ENCODE measurements around the gene PTPN23.

PTPN23 gene

DNA sequence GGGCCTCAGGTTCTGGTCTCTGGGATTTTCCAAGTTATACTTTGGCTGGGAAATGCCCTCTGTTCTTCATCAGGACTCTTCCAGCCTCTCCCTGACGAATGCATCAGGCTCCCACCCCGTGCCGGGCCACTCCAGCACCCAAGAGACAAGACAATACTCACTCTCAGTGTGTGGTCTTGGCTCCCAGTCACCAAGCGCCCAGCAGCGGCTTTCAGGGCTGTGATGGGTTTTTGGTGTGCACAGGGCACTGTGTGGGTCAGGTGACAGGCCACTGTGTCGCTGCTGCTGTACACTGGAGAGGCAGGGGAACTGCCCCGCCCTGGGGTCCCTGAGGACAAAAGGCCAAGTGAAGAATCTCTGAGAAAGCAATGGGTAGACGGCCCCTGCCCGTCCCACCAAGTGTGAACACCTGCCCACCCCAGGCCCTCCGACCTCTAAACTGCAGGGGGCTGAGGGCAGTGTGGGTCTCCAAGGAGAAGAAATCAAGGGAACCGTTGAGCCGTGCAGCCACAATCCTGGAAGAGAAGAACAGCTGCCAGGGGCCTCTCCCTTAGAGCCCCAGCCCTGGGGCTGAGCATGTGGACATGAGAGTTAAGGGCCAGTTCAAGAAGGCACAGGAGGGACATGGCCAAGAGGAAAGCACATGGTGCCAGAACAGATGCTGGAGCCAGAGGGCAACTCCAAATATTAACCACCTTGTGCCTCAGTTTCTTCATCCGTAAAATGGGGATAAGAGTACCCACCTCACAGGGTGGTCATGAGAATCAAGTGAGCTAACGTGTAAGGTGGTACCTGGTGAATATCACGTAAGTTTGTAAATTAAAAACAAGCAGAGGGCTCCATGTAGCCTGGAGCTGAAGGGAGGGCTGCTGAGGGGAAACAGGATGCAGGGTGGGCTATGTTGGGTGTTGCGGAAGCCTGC is 34.1 kb downstream of the PTPN23 start:
- Histone ChIP-seq H3K36me3 (ENCODE audit: insufficient read depth, low read length) (peaks cover 56% of the 10 kb centered on the region), H3K27me3 (ENCODE audit: control insufficient read depth in 1 of 2, insufficient read depth in 2 of 2, low read length in 2 of 2) (no peaks in the 10 kb centered on the region), H3K4me3 (ENCODE audit: low read depth in 1 of 2, low read length in 2 of 2) (no peak overlapping the region), H3K9ac (ENCODE audit: low read length) (no peak overlapping the region), H3K9me3 (ENCODE audit: low read length) (no peaks in the 10 kb centered on the region), H3K27ac (ENCODE audit: low read depth, low read length) (no peak overlapping the region), H3K4me1 (ENCODE audit: insufficient read depth, low read length) (no peaks in the 10 kb centered on the region)

DNA sequence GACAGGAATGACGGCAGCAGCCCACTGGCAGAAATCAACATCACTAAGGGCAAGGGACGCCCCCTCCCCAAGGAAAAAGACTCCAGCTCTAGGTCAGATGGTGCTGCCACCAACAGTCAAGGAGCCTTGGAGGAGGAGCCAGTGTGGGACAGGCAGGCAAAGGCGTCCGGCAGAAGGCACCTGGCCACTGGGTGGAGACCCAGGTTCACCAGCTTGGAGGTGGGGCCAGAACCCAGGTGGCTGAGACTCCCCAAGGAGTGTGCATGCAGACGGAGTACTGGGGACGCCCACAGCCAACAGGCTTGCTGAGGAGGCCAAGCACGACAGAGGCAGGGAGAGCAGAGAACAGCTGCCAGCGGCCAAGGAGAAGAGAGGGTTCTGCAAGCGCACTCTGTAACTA is 35.2 kb downstream of the PTPN23 start:
- no peak overlapping the region for H3K4me3 ChIP-seq (ENCODE audit: low read depth in 1 of 2, low read length in 2 of 2)
- H3K36me3 ChIP-seq (ENCODE audit: insufficient read depth, low read length), result peaks cover 63% of the 10 kb centered on the region
- no peaks in the 10 kb centered on the region for H3K27me3 ChIP-seq (ENCODE audit: control insufficient read depth in 1 of 2, insufficient read depth in 2 of 2, low read length in 2 of 2)
- H3K4me1 ChIP-seq (ENCODE audit: insufficient read depth, low read length), result peaks cover 2% of the 10 kb centered on the region
- no peak overlapping the region for H3K27ac ChIP-seq (ENCODE audit: low read depth, low read length)
- H3K9ac ChIP-seq (ENCODE audit: low read length), result no peak overlapping the region
- no peaks in the 10 kb centered on the region for H3K9me3 ChIP-seq (ENCODE audit: low read length)

DNA sequence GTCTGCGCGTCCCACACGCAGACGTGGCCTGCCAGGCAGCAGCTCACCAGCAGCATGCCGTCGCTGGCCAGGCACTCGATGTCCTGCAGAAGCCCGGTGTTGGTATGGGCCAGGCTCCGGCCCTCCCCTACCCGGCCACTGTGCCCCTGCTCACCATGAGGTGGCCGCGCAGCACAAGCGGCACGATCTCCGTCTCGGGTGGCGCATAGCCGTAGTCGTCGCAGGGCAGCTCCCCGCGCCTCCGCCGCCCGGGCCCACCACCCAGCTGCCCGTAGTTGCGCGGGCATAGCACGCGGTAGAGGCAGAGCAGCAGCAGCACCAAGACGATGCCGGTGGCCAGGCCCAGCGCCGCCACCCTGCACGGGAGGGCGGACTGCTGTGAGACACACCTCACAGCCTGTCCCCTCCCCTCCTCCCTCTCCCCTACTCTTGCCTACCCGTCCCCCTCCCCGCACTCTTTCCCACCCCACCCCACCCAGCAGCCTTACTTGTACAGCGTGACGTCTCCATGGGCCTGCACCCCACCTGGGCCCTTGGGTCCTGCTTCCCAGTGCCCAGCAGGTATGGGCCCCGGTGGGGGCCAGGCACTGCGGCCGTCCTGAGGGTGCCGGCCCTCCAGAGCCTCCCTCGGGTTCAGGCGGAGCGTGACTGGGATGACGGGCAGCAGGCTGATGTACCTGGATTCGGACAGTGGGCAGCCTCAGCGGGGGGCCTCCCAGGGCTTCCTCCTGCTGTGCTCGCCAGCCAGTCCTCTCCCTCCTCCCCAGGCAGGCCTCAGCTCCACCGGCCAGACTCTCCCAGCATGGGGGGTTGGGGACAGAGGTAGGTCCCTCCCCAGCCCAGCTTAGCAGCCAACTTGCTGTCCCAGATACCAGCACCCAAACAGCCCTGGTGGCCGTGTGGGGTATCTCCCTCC is 37.6 kb downstream of the PTPN23 start:
- Histone ChIP-seq H3K27ac (ENCODE audit: low read depth, low read length) (no peak overlapping the region), H3K27me3 (ENCODE audit: control insufficient read depth in 1 of 2, insufficient read depth in 2 of 2, low read length in 2 of 2) (no peaks in the 10 kb centered on the region), H3K4me1 (ENCODE audit: insufficient read depth, low read length) (peaks cover 15% of the 10 kb centered on the region), H3K9me3 (ENCODE audit: low read length) (no peaks in the 10 kb centered on the region), H3K9ac (ENCODE audit: low read length) (no peak overlapping the region), H3K36me3 (ENCODE audit: insufficient read depth, low read length) (peaks cover 46% of the 10 kb centered on the region), H3K4me3 (ENCODE audit: low read depth in 1 of 2, low read length in 2 of 2) (no peak overlapping the region)

DNA sequence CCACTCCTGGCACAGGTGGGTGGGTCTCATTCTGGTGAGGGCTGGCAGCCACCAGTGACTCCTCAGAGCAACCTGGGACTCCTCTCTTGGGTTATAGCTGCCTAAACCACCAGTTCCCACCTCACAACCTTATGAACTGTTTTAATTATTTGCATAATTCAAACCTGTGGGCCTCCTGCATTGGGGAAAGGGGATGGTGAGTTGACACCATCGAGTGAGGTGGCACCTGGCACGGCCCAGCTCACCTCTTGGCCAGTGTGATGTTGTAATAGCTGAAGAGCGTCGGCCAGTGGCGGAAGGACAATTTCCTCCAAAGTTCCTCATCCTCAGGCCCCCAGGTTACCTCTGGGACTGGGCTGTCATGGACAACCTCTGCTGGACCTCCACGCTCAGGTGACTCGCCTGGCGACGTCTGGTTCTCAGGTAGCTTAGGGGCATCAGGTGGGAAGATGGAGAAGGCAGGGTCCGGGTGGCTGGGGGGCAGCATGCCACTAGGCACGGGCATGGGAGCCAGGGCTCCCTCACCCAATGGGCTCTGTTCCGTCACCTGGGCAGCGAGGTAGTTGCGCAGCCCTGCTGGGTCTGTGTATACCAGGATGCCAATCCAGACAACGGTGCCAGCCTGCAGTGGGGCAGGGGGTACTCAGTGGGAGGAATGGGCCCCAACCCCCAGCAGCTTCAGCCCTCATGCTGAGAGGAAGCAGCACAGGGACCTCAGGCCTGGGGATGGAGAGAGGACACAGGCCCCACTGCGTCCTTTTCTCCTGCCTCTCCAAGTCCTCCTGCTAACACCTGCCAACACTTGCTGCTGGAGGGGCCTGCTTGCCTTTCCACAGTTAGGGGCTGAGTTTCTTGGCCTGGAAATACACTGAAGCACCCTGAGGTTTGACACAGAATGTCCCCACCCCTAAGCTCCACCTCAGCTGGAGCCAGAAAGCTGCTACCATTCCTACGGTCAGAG is 38.5 kb downstream of the PTPN23 start:
- no peaks in the 10 kb centered on the region for H3K27me3 ChIP-seq (ENCODE audit: control insufficient read depth in 1 of 2, insufficient read depth in 2 of 2, low read length in 2 of 2)
- peaks cover 38% of the 10 kb centered on the region for H3K36me3 ChIP-seq (ENCODE audit: insufficient read depth, low read length)
- H3K27ac ChIP-seq (ENCODE audit: low read depth, low read length), result no peak overlapping the region
- no peak overlapping the region for H3K9ac ChIP-seq (ENCODE audit: low read length)
- H3K9me3 ChIP-seq (ENCODE audit: low read length), result no peaks in the 10 kb centered on the region
- peaks cover 15% of the 10 kb centered on the region for H3K4me1 ChIP-seq (ENCODE audit: insufficient read depth, low read length)
- H3K4me3 ChIP-seq (ENCODE audit: low read depth in 1 of 2, low read length in 2 of 2), result no peak overlapping the region

DNA sequence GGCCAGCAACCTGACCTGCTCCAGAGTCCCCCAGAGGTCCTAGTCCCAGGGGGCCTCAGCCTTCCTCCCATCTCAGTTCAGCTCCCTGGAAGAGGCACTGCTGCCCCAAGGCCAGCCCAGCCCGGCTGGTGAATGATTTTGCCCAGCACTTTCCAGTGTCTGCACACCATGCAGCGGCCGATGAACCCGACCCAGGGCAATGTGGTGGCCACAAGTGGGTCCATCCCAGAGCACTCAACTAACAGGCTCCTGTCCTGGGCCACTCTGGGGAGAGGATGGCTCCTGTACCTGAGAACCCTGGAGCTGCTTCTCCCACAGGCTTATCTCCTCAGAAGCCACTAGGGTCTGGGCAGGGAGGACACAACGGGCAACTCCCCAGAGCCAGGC is 39.2 kb downstream of the PTPN23 start:
- Histone ChIP-seq H3K27ac (ENCODE audit: low read depth, low read length) (no peak overlapping the region), H3K9me3 (ENCODE audit: low read length) (no peaks in the 10 kb centered on the region), H3K36me3 (ENCODE audit: insufficient read depth, low read length) (peaks cover 38% of the 10 kb centered on the region), H3K9ac (ENCODE audit: low read length) (no peak overlapping the region), H3K27me3 (ENCODE audit: control insufficient read depth in 1 of 2, insufficient read depth in 2 of 2, low read length in 2 of 2) (no peaks in the 10 kb centered on the region), H3K4me1 (ENCODE audit: insufficient read depth, low read length) (peaks cover 15% of the 10 kb centered on the region), H3K4me3 (ENCODE audit: low read depth in 1 of 2, low read length in 2 of 2) (no peak overlapping the region)

DNA sequence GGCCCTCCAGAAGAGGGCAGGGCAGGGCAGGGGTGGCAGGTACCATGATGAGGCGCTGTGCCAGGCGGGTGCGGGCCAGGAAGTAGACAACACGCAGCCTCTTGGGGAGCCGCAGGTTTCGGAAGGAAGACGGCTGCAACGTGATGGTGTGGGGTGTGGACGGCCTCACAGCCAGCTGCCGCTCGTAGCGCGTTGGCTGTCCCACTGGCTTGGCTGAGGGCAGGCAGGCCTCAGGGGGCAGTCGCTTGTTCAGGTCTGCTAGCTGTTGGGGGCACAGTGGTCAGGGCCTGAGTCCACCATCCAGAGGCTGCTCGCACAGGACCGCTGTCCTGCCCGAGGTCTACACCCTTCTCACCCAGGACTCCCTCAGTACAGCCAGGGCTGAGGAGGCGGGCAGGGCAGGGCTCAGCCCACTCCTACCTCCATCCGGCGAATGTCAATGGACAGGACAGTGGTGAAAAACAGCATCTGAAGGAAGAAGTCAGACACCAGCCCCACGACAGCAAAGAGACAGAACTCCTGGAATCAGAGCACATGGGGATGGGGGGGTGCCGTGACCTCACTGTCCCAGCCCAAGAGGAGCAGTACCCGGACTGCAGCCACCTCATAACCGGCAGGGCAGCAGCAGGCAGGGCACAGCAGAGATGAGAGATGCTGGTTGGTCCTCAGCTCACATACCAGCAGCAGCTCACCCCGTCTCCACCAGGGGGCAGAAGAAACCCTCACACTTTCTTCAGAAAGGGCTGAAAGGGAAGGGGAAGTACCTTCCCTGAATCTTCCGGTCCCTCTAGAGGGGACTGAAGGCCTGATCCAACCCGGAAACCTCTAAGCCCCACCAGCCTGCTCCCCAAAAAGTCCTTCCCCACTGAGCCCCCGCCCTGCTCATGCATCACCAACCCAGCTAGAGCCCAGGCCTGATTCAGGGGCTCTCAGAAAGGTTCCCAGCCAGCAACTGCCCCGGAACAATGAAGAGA is 40.0 kb downstream of the PTPN23 start:
- peak overlapping the region; percentile 16 for H3K9ac ChIP-seq (ENCODE audit: low read length)
- no peaks in the 10 kb centered on the region for H3K9me3 ChIP-seq (ENCODE audit: low read length)
- H3K4me3 ChIP-seq (ENCODE audit: low read depth in 1 of 2, low read length in 2 of 2), result peak overlapping the region in 1 of 2 donors; percentile 41
- peak overlapping the region; percentile 51 for H3K27ac ChIP-seq (ENCODE audit: low read depth, low read length)
- H3K27me3 ChIP-seq (ENCODE audit: control insufficient read depth in 1 of 2, insufficient read depth in 2 of 2, low read length in 2 of 2), result no peaks in the 10 kb centered on the region
- peaks cover 15% of the 10 kb centered on the region for H3K4me1 ChIP-seq (ENCODE audit: insufficient read depth, low read length)
- peaks cover 38% of the 10 kb centered on the region for H3K36me3 ChIP-seq (ENCODE audit: insufficient read depth, low read length)

DNA sequence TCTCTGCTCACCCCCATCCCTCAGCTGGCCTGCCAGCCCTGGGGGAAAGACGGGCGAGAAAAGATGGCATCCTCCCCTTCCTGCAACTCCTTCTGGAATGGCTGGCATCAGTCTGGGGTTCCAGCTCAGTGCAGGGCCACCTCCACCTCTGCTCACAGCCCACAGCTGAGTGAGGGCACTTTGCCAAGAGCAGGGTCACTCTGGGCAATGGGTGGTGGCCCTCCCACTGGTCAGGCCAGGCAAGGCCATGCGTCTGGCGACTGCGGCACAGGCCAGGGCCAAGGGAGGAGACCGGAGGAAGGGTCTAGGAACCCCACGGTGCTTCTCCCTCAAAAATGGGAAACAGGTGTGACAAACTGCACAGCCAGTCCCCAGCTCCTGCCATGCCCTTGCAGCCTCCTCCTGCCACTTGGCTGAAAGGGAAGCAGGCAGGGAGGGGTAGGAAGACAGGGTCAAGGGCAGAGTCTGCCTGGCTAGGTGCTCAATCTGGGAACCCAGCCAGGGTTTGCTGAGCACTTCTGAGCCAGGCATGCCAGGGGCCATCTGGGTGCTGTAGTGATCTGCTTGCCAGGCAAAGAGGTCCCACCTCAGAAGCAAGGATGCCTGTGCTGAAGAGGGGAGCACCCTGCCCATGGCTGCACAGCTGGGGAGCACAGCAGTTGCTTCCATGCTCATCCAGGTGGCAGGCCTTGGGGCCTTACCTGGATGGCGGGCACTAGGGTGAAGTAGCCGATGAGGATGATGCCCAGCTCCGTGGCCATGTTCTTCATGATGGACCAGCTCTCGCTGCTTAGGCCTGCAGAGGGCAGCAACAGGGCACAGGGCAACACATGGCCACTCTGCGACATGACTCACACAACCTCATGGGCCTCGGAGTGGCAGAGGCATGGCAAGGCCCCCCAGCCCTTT is 41.2 kb downstream of the PTPN23 start:
- H3K4me1 ChIP-seq (ENCODE audit: insufficient read depth, low read length), result peaks cover 15% of the 10 kb centered on the region
- H3K27ac ChIP-seq (ENCODE audit: low read depth, low read length), result no peak overlapping the region
- H3K27me3 ChIP-seq (ENCODE audit: control insufficient read depth in 1 of 2, insufficient read depth in 2 of 2, low read length in 2 of 2), result no peaks in the 10 kb centered on the region
- peaks cover 40% of the 10 kb centered on the region for H3K36me3 ChIP-seq (ENCODE audit: insufficient read depth, low read length)
- H3K4me3 ChIP-seq (ENCODE audit: low read depth in 1 of 2, low read length in 2 of 2), result peak overlapping the region in 1 of 2 donors; percentile 41
- H3K9me3 ChIP-seq (ENCODE audit: low read length), result no peaks in the 10 kb centered on the region
- H3K9ac ChIP-seq (ENCODE audit: low read length), result peak overlapping the region; percentile 16

DNA sequence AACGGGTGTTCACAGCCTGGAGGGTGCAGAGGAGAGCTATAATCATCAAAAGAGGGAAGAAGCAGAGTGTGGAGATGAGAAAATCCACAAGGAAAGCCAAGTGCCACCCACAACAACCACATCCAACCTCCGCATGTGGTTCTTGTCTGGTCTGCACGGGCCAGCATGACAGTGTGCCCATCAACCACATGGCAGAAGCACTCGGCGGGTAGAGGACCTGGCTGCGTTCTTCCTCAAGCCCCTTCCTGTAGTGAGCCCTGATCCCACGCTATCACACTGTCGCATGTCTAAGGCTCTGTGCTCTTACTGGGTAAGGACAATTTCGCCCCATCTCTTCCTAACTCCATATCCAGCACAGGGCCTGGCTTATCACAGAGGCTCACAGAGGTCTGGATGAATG is 41.9 kb downstream of the PTPN23 start:
- Histone ChIP-seq H3K27me3 (ENCODE audit: control insufficient read depth in 1 of 2, insufficient read depth in 2 of 2, low read length in 2 of 2) (no peaks in the 10 kb centered on the region), H3K4me3 (ENCODE audit: low read depth in 1 of 2, low read length in 2 of 2) (no peak overlapping the region), H3K9me3 (ENCODE audit: low read length) (no peaks in the 10 kb centered on the region), H3K27ac (ENCODE audit: low read depth, low read length) (no peak overlapping the region), H3K9ac (ENCODE audit: low read length) (no peak overlapping the region), H3K4me1 (ENCODE audit: insufficient read depth, low read length) (peaks cover 15% of the 10 kb centered on the region), H3K36me3 (ENCODE audit: insufficient read depth, low read length) (peaks cover 45% of the 10 kb centered on the region)

DNA sequence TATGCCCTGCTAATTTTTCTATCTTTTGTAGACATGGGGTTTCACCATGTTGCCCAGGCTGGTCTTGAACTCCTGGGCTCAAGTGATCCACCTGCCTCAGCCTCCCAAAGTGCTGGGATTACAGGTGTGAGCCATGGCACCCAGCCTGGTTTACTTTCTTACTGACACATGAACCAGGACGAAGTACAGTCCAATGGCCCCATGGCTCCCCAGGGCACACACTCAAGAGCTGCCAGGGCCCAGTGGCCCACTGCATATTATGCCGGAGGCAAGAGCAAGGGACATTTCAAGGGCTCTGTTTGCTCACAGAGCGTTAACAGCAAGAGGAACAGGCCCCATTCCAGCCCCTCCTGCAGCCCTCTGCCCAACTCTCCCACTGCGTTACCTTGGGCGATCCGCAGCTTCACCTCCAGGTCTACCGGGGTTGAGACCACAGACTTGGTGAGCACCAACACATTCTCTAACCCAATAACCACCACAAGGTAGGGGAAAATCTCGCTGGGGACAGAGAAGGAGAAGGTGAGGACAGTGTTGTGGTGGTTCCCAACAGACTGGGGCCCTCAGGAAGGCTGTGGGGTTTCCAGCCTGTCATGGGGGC is 42.8 kb downstream of the PTPN23 start:
- Histone ChIP-seq H3K36me3 (ENCODE audit: insufficient read depth, low read length) (peaks cover 53% of the 10 kb centered on the region), H3K9ac (ENCODE audit: low read length) (no peak overlapping the region), H3K4me1 (ENCODE audit: insufficient read depth, low read length) (peaks cover 15% of the 10 kb centered on the region), H3K4me3 (ENCODE audit: low read depth in 1 of 2, low read length in 2 of 2) (no peak overlapping the region), H3K27me3 (ENCODE audit: control insufficient read depth in 1 of 2, insufficient read depth in 2 of 2, low read length in 2 of 2) (no peaks in the 10 kb centered on the region), H3K27ac (ENCODE audit: low read depth, low read length) (no peak overlapping the region), H3K9me3 (ENCODE audit: low read length) (no peaks in the 10 kb centered on the region)

Measured in muscle layer of colon (tissue), 2 donors.